Suprapubic skin (tissue), 4 donors: Measurements from ENCODE around the gene TMED9. TPM values are rescaled to one million over a fixed set of nuclear protein-coding genes. Genes with fewer than 3 reads are reported as not detected.

ENCODE experiments used
- DNase-seq, 2 donors: peaks; one replicate each; pipeline ENCODE4 v3.0.0-alpha.2; 2019; ENCODE audit warnings: low spot score in 2 of 2
- H3K27ac ChIP-seq: fragments of 200-600 bp; sonication (generic); one replicate; pipeline ENCODE4 v1.5.1; 2019
- H3K27me3 ChIP-seq: fragments of 200-600 bp; sonication (generic); one replicate; pipeline ENCODE4 v1.5.1; 2019
- H3K36me3 ChIP-seq: fragments of 200-600 bp; sonication (generic); one replicate; pipeline ENCODE4 v1.5.1; 2019
- H3K4me1 ChIP-seq: fragments of 200-600 bp; sonication (generic); one replicate; pipeline ENCODE4 v1.5.1; 2019
- H3K4me3 ChIP-seq: fragments of 200-600 bp; sonication (generic); one replicate; pipeline ENCODE4 v1.5.1; 2019; ENCODE audit warnings: mild to moderate bottlenecking
- H3K9me3 ChIP-seq: fragments of 200-600 bp; sonication (generic); one replicate; pipeline ENCODE4 v1.5.1; 2019
- CTCF ChIP-seq, 2 donors: fragments of 200-600 bp in 1 of 2; fragments of 450-650 bp in 1 of 2; sonication (generic) in 1 of 2; IDR thresholded peaks; one replicate each; pipeline ENCODE4 v1.5.1; 2016 to 2019; ENCODE audit warnings: antibody characterized with exemption in 2 of 2, mild to moderate bottlenecking in 1 of 2, moderate library complexity in 1 of 2
- EP300 ChIP-seq: sonication (generic); formaldehyde crosslinking; IDR thresholded peaks from one replicate; pipeline ENCODE4 v1.6.1; 2017; ENCODE audit warnings: antibody characterized with exemption
- POLR2A ChIP-seq, 2 donors: fragments of 450-650 bp; IDR thresholded peaks; one replicate each; pipeline ENCODE4 v1.6.1; 2017; ENCODE audit warnings: antibody characterized with exemption in 2 of 2, mild to moderate bottlenecking in 2 of 2, moderate library complexity in 2 of 2
- POLR2AphosphoS5 ChIP-seq, 3 donors: sonication (generic); formaldehyde crosslinking; IDR thresholded peaks; one replicate each; pipeline ENCODE4 v1.6.1; 2017; ENCODE audit warnings: antibody characterized with exemption in 3 of 3
- WGBS: methylation state at CpG from one replicate; pipeline ENCODE4 v1.1.5; 2018; 5-methylcytosine and 5-hydroxymethylcytosine counted together
- total RNA-seq, 4 donors: library from RNA; depleted of rRNA; stranded (reverse); fragments of >200 nt; gene quantifications; one replicate each; pipeline ENCODE4 v1.1.0, GENCODE V29; 2016

Gene TMED9
- total RNA-seq, 4 donors from 2014 or later: 60.3 to 84.5 (median 79.5) TPM

DNA sequence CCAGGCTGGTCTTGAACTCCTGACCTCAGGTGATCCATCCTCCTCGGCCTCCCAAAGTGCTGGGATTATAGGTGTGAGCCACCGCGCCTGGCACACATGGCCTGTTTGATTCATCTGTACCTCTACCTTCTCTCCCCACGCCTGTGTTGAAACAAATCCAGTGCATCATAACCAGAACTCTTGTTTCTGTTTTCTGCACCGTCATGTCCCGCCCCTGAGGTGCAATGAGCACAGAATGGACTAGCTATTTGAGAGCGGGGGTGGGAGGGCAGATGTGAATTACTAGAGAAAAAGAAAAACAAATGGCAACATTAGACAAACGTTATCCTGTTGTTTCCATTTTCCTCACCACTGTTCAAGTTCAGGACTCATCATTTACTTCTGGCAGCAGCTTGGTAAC lies 27.0 kb upstream of the TMED9 start:
- 77% methylated on average over 8 of the region's 8 CpGs for WGBS

GRCh38 chr5:177568326-177568725 lies 23.7 kb upstream of the TMED9 start:
- Histone ChIP-seq H3K36me3 (no peaks in the 10 kb centered on the region), H3K27me3 (no peaks in the 10 kb centered on the region), H3K4me3 (no peak overlapping the region), H3K9me3 (no peaks in the 10 kb centered on the region), H3K27ac (no peak overlapping the region), H3K4me1 (no peaks in the 10 kb centered on the region)
- WGBS: 76% methylated on average over 7 of the region's 7 CpGs
- no peak for TF ChIP-seq POLR2AphosphoS5 (IDR thresholded peaks at IDR 0.05)
- no peak for TF ChIP-seq EP300
- TF ChIP-seq CTCF (IDR thresholded peaks at IDR 0.05): no peak
- no peak for TF ChIP-seq POLR2A (IDR thresholded peaks at IDR 0.05)
- no peak for DNase-seq

More for the DNA sequence above, 27.0 kb upstream of the TMED9 start:
- H3K27ac ChIP-seq: no peak overlapping the region
- H3K9me3 ChIP-seq: no peaks in the 10 kb centered on the region
- H3K4me1 ChIP-seq: no peaks in the 10 kb centered on the region
- no peak for DNase-seq
- H3K27me3 ChIP-seq: no peaks in the 10 kb centered on the region
- no peak overlapping the region for H3K4me3 ChIP-seq
- no peaks in the 10 kb centered on the region for H3K36me3 ChIP-seq
- TF ChIP-seq CTCF (IDR thresholded peaks at IDR 0.05) (no peak), POLR2AphosphoS5 (IDR thresholded peaks at IDR 0.05) (no peak), POLR2A (IDR thresholded peaks at IDR 0.05) (no peak), EP300 (no peak)

DNA sequence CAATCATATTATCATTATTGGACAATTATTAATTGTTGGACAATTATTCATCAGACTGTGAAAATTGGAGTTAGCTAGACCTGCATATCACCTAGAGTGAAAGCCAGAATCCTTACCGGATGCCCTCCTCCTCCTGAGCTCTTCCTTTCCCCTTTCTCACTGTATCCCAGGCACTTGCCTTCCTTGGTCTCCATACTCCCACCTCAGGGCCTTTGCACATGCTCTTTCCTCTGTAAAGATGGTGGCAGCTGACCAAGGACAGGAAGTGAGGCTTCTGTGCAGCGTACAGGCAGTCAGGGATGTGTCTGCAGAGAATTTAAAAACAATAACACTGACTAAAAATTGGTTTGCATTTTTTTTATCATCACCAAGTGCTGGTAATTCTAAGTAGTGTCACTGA lies 22.1 kb upstream of the TMED9 start:
- H3K4me3 ChIP-seq: no peak overlapping the region
- no peaks in the 10 kb centered on the region for H3K27me3 ChIP-seq
- H3K36me3 ChIP-seq: no peaks in the 10 kb centered on the region
- 90% methylated on average over 2 of the region's 2 CpGs for WGBS
- H3K9me3 ChIP-seq: no peaks in the 10 kb centered on the region
- TF ChIP-seq POLR2A (IDR thresholded peaks at IDR 0.05) (no peak), CTCF (IDR thresholded peaks at IDR 0.05) (no peak), POLR2AphosphoS5 (IDR thresholded peaks at IDR 0.05) (no peak), EP300 (no peak)
- DNase-seq: no peak
- H3K27ac ChIP-seq: no peak overlapping the region
- no peaks in the 10 kb centered on the region for H3K4me1 ChIP-seq

DNA sequence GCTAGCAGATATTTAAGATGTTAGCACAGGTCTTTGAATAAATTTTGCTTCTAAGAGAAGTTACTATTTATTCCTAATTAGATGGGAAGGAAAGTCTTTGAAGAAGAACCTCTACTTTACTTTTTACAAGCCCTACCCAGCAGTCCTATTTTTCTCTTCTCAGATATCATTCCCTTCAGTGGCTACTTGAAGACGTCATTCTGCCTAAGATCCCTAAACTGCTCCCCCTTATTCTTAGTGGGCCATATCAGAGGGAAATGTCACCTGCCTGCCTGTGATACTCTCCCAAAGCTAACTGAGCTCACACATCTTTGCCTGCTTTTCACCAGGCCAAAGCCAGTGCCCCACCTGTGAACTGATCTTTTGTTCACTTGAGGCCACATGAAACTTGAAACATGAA lies 16.5 kb upstream of the TMED9 start:
- no peak overlapping the region for H3K27ac ChIP-seq
- no peaks in the 10 kb centered on the region for H3K4me1 ChIP-seq
- no peak for DNase-seq
- H3K36me3 ChIP-seq: no peaks in the 10 kb centered on the region
- H3K27me3 ChIP-seq: no peaks in the 10 kb centered on the region
- no peak overlapping the region for H3K4me3 ChIP-seq
- WGBS: 43% methylated on average over 1 of the region's 1 CpG
- TF ChIP-seq EP300 (no peak), POLR2A (IDR thresholded peaks at IDR 0.05) (no peak)
- H3K9me3 ChIP-seq: no peaks in the 10 kb centered on the region

GRCh38 chr5:177576169-177576568 lies 15.8 kb upstream of the TMED9 start:
- Histone ChIP-seq H3K27me3 (no peaks in the 10 kb centered on the region), H3K9me3 (no peaks in the 10 kb centered on the region), H3K4me1 (no peaks in the 10 kb centered on the region), H3K36me3 (no peaks in the 10 kb centered on the region), H3K27ac (no peak overlapping the region), H3K4me3 (no peak overlapping the region)
- WGBS: 78% methylated on average over 10 of the region's 10 CpGs
- TF ChIP-seq POLR2AphosphoS5 (IDR thresholded peaks at IDR 0.05) (no peak), EP300 (no peak), POLR2A (IDR thresholded peaks at IDR 0.05) (no peak), CTCF (IDR thresholded peaks at IDR 0.05) (no peak)
- no peak for DNase-seq

DNA sequence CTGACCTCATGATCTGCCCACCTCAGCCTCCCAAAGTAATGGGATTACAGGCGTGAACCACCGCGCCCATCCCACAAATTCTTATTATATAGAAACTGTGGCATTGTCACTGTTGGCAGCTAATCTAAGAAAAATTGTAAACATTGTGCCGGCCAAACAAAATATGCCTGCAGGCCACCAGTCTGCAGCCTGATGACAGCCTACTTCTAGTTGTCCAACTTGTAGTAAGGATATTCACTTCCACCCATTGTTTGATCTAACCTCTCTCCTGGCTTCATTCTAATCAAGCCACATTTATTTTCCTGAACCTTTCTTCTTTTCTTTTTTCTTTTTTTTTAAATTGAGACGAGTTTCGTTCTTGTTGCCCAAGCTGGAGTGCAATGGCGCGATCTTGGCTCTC lies 13.7 kb upstream of the TMED9 start:
- no peak for TF ChIP-seq EP300
- TF ChIP-seq POLR2A (IDR thresholded peaks at IDR 0.05): no peak
- TF ChIP-seq CTCF (IDR thresholded peaks at IDR 0.05): no peak
- TF ChIP-seq POLR2AphosphoS5 (IDR thresholded peaks at IDR 0.05): no peak
- no peak for DNase-seq
- Histone ChIP-seq H3K36me3 (no peaks in the 10 kb centered on the region), H3K9me3 (no peaks in the 10 kb centered on the region), H3K27ac (no peak overlapping the region), H3K4me3 (no peak overlapping the region), H3K4me1 (no peaks in the 10 kb centered on the region), H3K27me3 (no peaks in the 10 kb centered on the region)
- 83% methylated on average over 8 of the region's 8 CpGs for WGBS
